A549 (cell line): ENCODE data around the gene ADAT2.

Source experiments
- CBX8 ChIP-seq: fragments of 200-600 bp; sonication (generic); IDR thresholded peaks from 2 replicates; pipeline ENCODE4 v1.6.1; 2016
- CTCF ChIP-seq: fragments of >200 bp; sonication (Bioruptor Twin); formaldehyde crosslinking; IDR thresholded peaks from 3 replicates; pipeline ENCODE4 v1.5.1; 2016
- EHMT2 ChIP-seq: fragments of 200-600 bp; sonication (generic); IDR thresholded peaks from 2 replicates; pipeline ENCODE4 v1.6.1; 2016; ENCODE audit warnings: antibody characterized with exemption, low read depth, mild to moderate bottlenecking, moderate library complexity
- EP300 ChIP-seq, 2 experiments: fragments of >200 bp; sonication (Bioruptor Twin); formaldehyde crosslinking; IDR thresholded peaks; 2 replicates in 1 of 2; 3 replicates in 1 of 2; pipeline ENCODE4 v1.6.1; 2016 to 2017
- HDAC2 ChIP-seq: fragments of 200-600 bp; sonication (generic); IDR thresholded peaks from 2 replicates; pipeline ENCODE4 v1.6.1; 2016
- KDM5A ChIP-seq: fragments of 200-600 bp; sonication (generic); IDR thresholded peaks from 2 replicates; pipeline ENCODE4 v1.6.1; 2016; ENCODE audit warnings: antibody characterized with exemption, mild to moderate bottlenecking
- MAFK ChIP-seq: fragments of 450-650 bp; IDR thresholded peaks from 2 replicates; pipeline ENCODE4 v1.6.1; 2014; ENCODE audit not compliant: partially characterized antibody
- MAZ ChIP-seq: fragments of 150-350 bp; IDR thresholded peaks from 2 replicates; pipeline ENCODE4 v1.6.1; 2014; ENCODE audit warnings: antibody characterized with exemption, low read depth, low read length, borderline replicate concordance
- POLR2A ChIP-seq: IDR thresholded peaks from 2 replicates; pipeline ENCODE4 v1.6.1; 2012; ENCODE audit warnings: mild to moderate bottlenecking, low read length
- ZFP36 ChIP-seq: fragments of 450-650 bp; IDR thresholded peaks from 2 replicates; pipeline ENCODE4 v1.6.1; 2014; ENCODE audit warnings: borderline replicate concordance; ENCODE audit not compliant: partially characterized antibody
- TF ChIP-seq, protein P1 (sequence below): IDR thresholded peaks from 2 replicates; pipeline ENCODE4 v1.6.1; 2012

DNA sequence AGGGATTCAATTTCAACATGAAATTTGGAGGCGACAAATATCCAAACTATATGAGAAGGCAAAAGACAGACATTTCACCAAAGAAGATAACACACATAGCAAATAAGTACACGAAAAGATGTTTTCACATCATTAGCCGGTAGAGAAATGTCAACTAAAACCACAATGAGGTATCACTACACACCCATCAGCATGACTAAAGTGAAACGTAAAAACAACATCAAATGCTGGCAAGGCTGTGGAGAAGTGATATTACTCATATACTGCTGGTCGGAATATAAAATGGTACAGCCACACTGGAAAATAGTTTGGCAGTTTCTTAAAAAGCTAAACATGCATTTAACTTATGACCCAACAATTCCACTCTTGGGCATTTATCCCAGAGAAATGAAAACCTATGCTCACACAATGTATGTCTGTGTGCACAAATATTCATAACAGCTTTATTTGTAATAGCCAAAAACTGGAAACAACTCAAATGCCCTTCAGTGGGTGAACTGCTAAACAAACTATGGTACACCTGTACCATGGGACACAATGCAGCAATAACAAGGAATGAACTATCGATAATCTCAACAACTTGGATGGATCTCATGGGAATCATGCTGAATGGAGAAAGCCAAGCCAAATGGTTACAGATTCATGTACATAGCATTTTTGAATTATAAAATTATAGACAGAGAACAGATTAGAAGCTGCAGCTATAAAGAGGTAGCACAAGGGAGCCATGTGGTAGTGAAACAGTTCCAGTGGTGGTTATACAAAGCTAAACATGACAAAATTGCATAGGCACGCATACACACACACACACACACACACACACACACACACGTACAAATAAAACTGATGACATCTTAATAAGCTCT lies 8.6 kb downstream of the ADAT2 start:
- no peak for TF ChIP-seq CTCF
- TF ChIP-seq CBX8, result no peak
- no peak for TF ChIP-seq MAZ
- TF ChIP-seq HDAC2, result no peak
- TF ChIP-seq EP300 (IDR thresholded peaks at IDR 0.05), result no peak
- TF ChIP-seq ZFP36, result no peak
- TF ChIP-seq, protein P1, sequence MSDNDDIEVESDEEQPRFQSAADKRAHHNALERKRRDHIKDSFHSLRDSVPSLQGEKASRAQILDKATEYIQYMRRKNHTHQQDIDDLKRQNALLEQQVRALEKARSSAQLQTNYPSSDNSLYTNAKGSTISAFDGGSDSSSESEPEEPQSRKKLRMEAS, result no peak
- TF ChIP-seq POLR2A, result no peak
- TF ChIP-seq KDM5A, result no peak
- TF ChIP-seq EHMT2, result no peak
- TF ChIP-seq MAFK, result no peak
